NCI-H1694 treated with DMSO at 0.1 percent for 48 hours (cell line): ENCODE measurements around the gene ARL5A.
"Not testable (repeated sequence)": the region's sequence is repeated elsewhere in the genome, so short reads cannot be mapped to it uniquely, and the experiment has no call there.

Experiments used
- DNase-seq: peaks from one replicate; lab custom pipeline; 2025; lab: John Stamatoyannopoulos, UW

The ARL5A gene

GRCh38 chr2:151795646-151796240 lies 32.5 kb downstream of the ARL5A start:
- no peak for DNase-seq

GRCh38 chr2:151794422-151794821 lies 33.8 kb downstream of the ARL5A start:
- DNase-seq, result not testable (repeated sequence)

GRCh38 chr2:151793123-151793522 lies 35.1 kb downstream of the ARL5A start:
- no peak for DNase-seq

- no peak for DNase-seq
Observed at GRCh38 chr2:151792589-151792988, 35.6 kb downstream of the ARL5A start.

GRCh38 chr2:151791545-151791944 lies 36.7 kb downstream of the ARL5A start:
- no peak for DNase-seq

- DNase-seq, result no peak
Observed at GRCh38 chr2:151790689-151791088, 37.5 kb downstream of the ARL5A start.

- no peak for DNase-seq
Observed at GRCh38 chr2:151789055-151789834, 39.0 kb downstream of the ARL5A start.

GRCh38 chr2:151786483-151786882 lies 41.7 kb downstream of the ARL5A start:
- DNase-seq, result no peak

- no peak for DNase-seq
Observed at GRCh38 chr2:151786077-151786476, 42.1 kb downstream of the ARL5A start.

- no peak for DNase-seq
Observed at GRCh38 chr2:151783133-151783520, 45.1 kb downstream of the ARL5A start.

- DNase-seq, result no peak
Observed at GRCh38 chr2:151782378-151783132, 45.7 kb downstream of the ARL5A start.

- no peak for DNase-seq
Observed at GRCh38 chr2:151781642-151782041, 46.6 kb downstream of the ARL5A start.

GRCh38 chr2:151780938-151781337 lies 47.3 kb downstream of the ARL5A start:
- no peak for DNase-seq

- DNase-seq, result no peak
Observed at GRCh38 chr2:151777935-151778334, 50.3 kb downstream of the ARL5A start.

GRCh38 chr2:151777487-151777886 lies 50.7 kb downstream of the ARL5A start:
- no peak for DNase-seq

GRCh38 chr2:151776367-151776766 lies 51.9 kb downstream of the ARL5A start:
- no peak for DNase-seq

- DNase-seq, result no peak
Observed at GRCh38 chr2:151775057-151775740, 53.0 kb downstream of the ARL5A start.

GRCh38 chr2:151774506-151774905 lies 53.7 kb downstream of the ARL5A start:
- no peak for DNase-seq

- no peak for DNase-seq
Observed at GRCh38 chr2:151771599-151772358, 56.4 kb downstream of the ARL5A start.

GRCh38 chr2:151770995-151771394 lies 57.2 kb downstream of the ARL5A start:
- DNase-seq, result no peak

GRCh38 chr2:151769606-151770005 lies 58.6 kb downstream of the ARL5A start:
- DNase-seq, result no peak

- no peak for DNase-seq
Observed at GRCh38 chr2:151767536-151767935, 60.7 kb downstream of the ARL5A start.
